Ascending aorta (tissue), 2 donors: ENCODE data around the gene MAPK10. TPM values are rescaled to one million over a fixed set of nuclear protein-coding genes. Genes with fewer than 3 reads are reported as not detected.

Source experiments
- DNase-seq, 2 donors: peaks; one replicate each; pipeline ENCODE4 v3.0.0-alpha.2; 2019; ENCODE audit warnings: low spot score in 2 of 2
- H3K27ac ChIP-seq, 2 donors: fragments of 200-600 bp; sonication (generic); one replicate each; pipeline ENCODE4 v1.5.1; 2016 to 2017; ENCODE audit warnings: mild to moderate bottlenecking in 1 of 2
- H3K27me3 ChIP-seq: fragments of 200-600 bp; sonication (generic); one replicate; pipeline ENCODE4 v1.5.1; 2017
- H3K36me3 ChIP-seq, 2 donors: fragments of 200-600 bp; sonication (generic); one replicate each; pipeline ENCODE4 v1.5.1; 2016
- H3K4me1 ChIP-seq, 2 donors: fragments of 200-600 bp; sonication (generic); one replicate each; pipeline ENCODE4 v1.5.1; 2016 to 2017; ENCODE audit warnings: mild to moderate bottlenecking in 1 of 2
- H3K4me3 ChIP-seq, 2 donors: fragments of 200-600 bp; sonication (generic); one replicate each; pipeline ENCODE4 v1.5.1; 2016 to 2017; ENCODE audit warnings: mild to moderate bottlenecking in 1 of 2
- H3K9me3 ChIP-seq, 2 donors: fragments of 200-600 bp; sonication (generic); one replicate each; pipeline ENCODE4 v1.5.1; 2016
- intact Hi-C: fragments of 100-400 bp; cut with DNase I; formaldehyde crosslinking; loops from one replicate; pipeline ENCODE4 v1.15.1; 2023
- total RNA-seq: library from RNA; depleted of rRNA; stranded (reverse); fragments of >200 nt; gene quantifications from one replicate; pipeline ENCODE4 v1.1.0, GENCODE V29; 2016
- TF ChIP-seq, protein P1 (sequence below), 3 experiments: fragments of 200-600 bp in 2 of 3; fragments of 450-650 bp in 1 of 3; sonication (generic) in 2 of 3; IDR thresholded peaks; one replicate each; pipeline ENCODE4 v1.5.1; 2016 to 2019; ENCODE audit warnings: antibody characterized with exemption in 3 of 3, mild to moderate bottlenecking in 1 of 3, moderate library complexity in 1 of 3

The MAPK10 gene
- total RNA-seq, 1 donor from 2014 or later, result 9.3 TPM

- Histone ChIP-seq H3K27me3 (no peaks in the 10 kb centered on the region), H3K36me3 (peaks cover 0 to 8% of the 10 kb centered on the region in 2 donors), H3K9me3 (no peaks in the 10 kb centered on the region), H3K4me1 (peaks cover 0 to 8% of the 10 kb centered on the region in 2 donors), H3K27ac (no peak overlapping the region), H3K4me3 (no peak overlapping the region)
- intact Hi-C loops, result no loop called here
- TF ChIP-seq, protein P1, sequence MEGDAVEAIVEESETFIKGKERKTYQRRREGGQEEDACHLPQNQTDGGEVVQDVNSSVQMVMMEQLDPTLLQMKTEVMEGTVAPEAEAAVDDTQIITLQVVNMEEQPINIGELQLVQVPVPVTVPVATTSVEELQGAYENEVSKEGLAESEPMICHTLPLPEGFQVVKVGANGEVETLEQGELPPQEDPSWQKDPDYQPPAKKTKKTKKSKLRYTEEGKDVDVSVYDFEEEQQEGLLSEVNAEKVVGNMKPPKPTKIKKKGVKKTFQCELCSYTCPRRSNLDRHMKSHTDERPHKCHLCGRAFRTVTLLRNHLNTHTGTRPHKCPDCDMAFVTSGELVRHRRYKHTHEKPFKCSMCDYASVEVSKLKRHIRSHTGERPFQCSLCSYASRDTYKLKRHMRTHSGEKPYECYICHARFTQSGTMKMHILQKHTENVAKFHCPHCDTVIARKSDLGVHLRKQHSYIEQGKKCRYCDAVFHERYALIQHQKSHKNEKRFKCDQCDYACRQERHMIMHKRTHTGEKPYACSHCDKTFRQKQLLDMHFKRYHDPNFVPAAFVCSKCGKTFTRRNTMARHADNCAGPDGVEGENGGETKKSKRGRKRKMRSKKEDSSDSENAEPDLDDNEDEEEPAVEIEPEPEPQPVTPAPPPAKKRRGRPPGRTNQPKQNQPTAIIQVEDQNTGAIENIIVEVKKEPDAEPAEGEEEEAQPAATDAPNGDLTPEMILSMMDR (IDR thresholded peaks at IDR 0.05), result no peak
- DNase-seq, result no peak
These were observed 352.8 kb downstream of the MAPK10 start for GRCh38 chr4:86007042-86007441.

GRCh38 chr4:86006057-86006456, 353.8 kb downstream of the MAPK10 start:
- TF ChIP-seq, protein P1 (IDR thresholded peaks at IDR 0.05), result no peak
- DNase-seq, result no peak

GRCh38 chr4:86004030-86004429, 355.8 kb downstream of the MAPK10 start:
- Histone ChIP-seq H3K36me3 (peaks cover 0 to 8% of the 10 kb centered on the region in 2 donors), H3K27ac (no peak overlapping the region), H3K9me3 (no peaks in the 10 kb centered on the region), H3K4me3 (no peak overlapping the region), H3K27me3 (no peaks in the 10 kb centered on the region), H3K4me1 (peaks cover 0 to 2% of the 10 kb centered on the region in 2 donors)
- TF ChIP-seq, protein P1 (IDR thresholded peaks at IDR 0.05), result no peak
- DNase-seq, result no peak
- intact Hi-C loops, result no loop called here

More at GRCh38 chr4:86006057-86006456, 353.8 kb downstream of the MAPK10 start:
- Histone ChIP-seq H3K27me3 (no peaks in the 10 kb centered on the region), H3K27ac (no peak overlapping the region), H3K4me1 (no peaks in the 10 kb centered on the region), H3K9me3 (no peaks in the 10 kb centered on the region), H3K4me3 (no peak overlapping the region), H3K36me3 (peaks cover 0 to 8% of the 10 kb centered on the region in 2 donors)
- intact Hi-C loops, result no loop called here

DNA sequence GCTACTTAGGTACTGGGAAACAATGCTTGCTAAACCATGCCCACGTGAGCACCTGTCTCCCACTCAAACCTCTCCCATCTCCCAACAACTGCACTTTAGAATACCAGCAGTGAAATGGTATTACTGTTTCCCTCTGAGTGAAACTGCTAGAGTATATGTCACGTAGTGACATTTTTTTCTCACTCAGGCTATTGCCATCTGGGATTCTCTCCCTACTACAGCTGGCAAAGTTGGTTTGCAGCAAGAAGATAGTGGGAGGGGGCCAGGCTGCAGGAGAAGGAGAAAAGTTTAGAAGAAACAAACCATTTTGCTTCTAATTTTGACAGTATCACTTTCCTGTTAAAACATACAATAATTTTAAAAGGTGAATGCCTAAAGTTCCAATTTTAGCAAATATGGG, 358.3 kb downstream of the MAPK10 start:
- no peak overlapping the region for H3K4me3 ChIP-seq
- intact Hi-C loops, result no loop called here
- DNase-seq, result no peak
- peaks cover 0 to 5% of the 10 kb centered on the region in 2 donors for H3K4me1 ChIP-seq
- peaks cover 0 to 8% of the 10 kb centered on the region in 2 donors for H3K36me3 ChIP-seq
- H3K27ac ChIP-seq, result no peak overlapping the region
- no peaks in the 10 kb centered on the region for H3K9me3 ChIP-seq
- H3K27me3 ChIP-seq, result no peaks in the 10 kb centered on the region
- TF ChIP-seq, protein P1 (IDR thresholded peaks at IDR 0.05), result no peak

DNA sequence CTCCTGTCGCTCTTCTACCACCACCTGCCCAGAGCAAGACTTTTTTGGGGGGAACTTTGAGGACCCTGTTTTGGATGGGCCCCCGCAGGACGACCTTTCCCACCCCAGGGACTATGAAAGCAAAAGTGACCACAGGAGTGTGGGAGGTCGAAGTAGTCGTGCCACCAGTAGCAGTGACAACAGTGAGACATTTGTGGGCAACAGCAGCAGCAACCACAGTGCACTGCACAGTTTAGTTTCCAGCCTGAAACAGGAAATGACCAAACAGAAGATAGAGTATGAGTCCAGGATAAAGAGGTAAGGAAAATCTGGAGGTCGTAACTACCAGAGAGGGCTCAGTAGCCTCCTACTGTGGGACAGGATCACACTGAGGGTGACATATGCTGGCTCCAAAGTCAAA, 364.5 kb downstream of the MAPK10 start:
- intact Hi-C loops, result no loop called here
- peaks cover 0 to 5% of the 10 kb centered on the region in 2 donors for H3K4me1 ChIP-seq
- H3K27ac ChIP-seq, result no peak overlapping the region
- TF ChIP-seq, protein P1 (IDR thresholded peaks at IDR 0.05), result no peak
- DNase-seq, result no peak
- peaks cover 9 to 12% of the 10 kb centered on the region in 2 donors for H3K36me3 ChIP-seq
- no peaks in the 10 kb centered on the region for H3K27me3 ChIP-seq
- no peak overlapping the region for H3K4me3 ChIP-seq
- H3K9me3 ChIP-seq, result no peaks in the 10 kb centered on the region

- Histone ChIP-seq H3K4me1 (peaks cover 0 to 3% of the 10 kb centered on the region in 2 donors), H3K9me3 (no peaks in the 10 kb centered on the region), H3K36me3 (peaks cover 11 to 12% of the 10 kb centered on the region in 2 donors), H3K27me3 (no peaks in the 10 kb centered on the region), H3K4me3 (no peak overlapping the region), H3K27ac (no peak overlapping the region)
- TF ChIP-seq, protein P1 (IDR thresholded peaks at IDR 0.05), result no peak
- intact Hi-C loops, result no loop called here
- no peak for DNase-seq
These were observed 365.3 kb downstream of the MAPK10 start for GRCh38 chr4:85994576-85994975.
